Measurements from ENCODE around the gene CCDC50. TPM values are rescaled to one million over a fixed set of nuclear protein-coding genes. Genes with fewer than 3 reads are reported as not detected.

The CCDC50 gene
- total RNA-seq, 2 experiments from 2014 or later = 13.6 to 15.4 TPM

DNA sequence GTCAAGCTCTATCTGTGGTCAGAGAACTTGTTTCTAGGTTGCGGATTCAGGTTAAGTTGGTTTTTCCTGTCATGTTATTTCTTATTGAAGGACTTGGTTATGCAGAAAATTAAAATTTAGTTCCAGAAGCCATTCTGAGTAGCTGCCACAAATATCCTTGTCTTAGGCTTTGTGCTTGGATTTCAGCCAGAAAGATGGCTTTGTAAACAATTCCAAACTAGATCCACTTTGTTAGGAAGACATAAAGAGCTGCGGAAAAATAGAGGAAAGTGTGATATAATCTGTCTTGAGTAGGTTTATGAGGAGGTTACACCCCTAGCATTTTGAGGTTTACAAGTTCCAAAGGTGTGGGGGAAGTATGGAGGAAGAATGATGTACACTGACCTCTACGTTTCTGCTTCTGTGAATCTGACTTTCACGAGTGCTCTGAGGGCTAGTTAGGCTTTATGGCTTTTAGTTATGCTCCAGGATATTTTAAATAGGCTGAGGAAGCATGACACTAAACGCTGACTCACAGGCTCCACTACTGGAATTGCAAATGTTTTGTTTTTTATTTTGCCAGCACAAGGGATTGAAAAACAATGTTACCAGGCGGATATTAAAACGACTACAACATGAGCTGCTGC is 47.4 kb downstream of the CCDC50 start:
- Mint-ChIP-seq H3K4me1 (ENCODE audit: low read depth) (peaks cover 2% of the 10 kb centered on the region), H3K4me3 (no peak overlapping the region), H3K27ac (no peak overlapping the region), H3K9me3 (no peaks in the 10 kb centered on the region), H3K36me3 (no peaks in the 10 kb centered on the region), H3K27me3 (no peaks in the 10 kb centered on the region)
- POLR2A ChIA-PET = no interaction called here
- CTCF ChIA-PET = no interaction called here
- no peak for DNase-seq
- intact Hi-C loops (cut with micrococcal nuclease) = no loop called here

DNA sequence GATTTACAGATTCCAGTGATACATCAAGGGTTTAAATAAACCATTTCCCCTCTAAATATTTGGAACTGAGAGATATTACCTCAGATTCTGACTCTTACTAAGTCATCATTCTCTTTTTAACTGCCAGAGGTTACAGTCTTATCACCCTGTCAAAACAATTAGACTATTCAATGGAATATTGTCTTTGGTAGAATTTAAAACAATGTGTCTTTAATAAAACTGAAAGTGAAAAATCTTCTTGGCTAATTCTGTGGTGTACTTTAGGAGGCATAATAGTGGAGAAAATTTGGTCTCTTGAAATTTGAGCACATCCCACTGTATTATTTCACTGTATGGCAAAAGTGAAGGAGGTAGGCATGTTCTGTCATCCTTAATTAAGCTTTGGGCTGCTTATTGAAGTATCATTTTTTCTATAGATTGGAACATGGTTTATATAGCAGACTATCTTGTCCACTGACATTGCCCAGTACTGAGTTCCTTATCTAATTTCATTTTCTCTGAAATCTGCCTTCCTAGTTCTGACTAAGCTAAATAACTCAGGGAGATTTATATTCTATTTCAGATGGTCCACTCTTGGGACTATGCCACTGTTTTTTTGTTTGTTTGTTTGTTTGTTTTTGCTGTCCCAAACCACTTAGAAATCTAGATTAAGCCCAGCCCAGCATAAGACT is 49.1 kb downstream of the CCDC50 start:
- POLR2A ChIA-PET = no interaction called here
- Mint-ChIP-seq H3K27me3 (no peaks in the 10 kb centered on the region), H3K9me3 (no peaks in the 10 kb centered on the region), H3K4me1 (ENCODE audit: low read depth) (peaks cover 2% of the 10 kb centered on the region), H3K27ac (no peak overlapping the region), H3K4me3 (no peak overlapping the region), H3K36me3 (peaks cover 4% of the 10 kb centered on the region)
- CTCF ChIA-PET = interaction anchor here (0.6 kb wide), 1 partner anchor 761 kb away, joined by 3 read pairs; no protein-coding TSS in a partner anchor
- intact Hi-C loops (cut with micrococcal nuclease) = no loop called here
- no peak for DNase-seq

DNA sequence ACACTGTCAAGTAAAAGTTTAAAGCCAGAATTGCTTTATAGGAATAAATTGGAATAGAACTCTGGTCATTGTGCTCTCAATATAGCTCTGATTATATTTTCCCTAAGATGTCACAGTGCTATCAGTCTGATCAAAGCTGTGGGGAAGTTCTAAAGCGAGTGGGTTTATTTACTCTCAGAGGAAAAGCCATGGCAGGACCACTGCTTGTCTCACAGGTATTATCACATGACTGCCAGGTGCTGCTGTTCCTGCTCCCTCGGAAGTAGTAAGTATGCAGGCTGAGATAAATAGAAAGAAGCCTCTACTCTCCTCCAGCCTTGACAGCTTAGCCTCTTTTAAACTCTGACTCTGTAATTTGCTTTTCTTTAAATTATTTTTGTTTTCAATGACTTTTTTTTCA is 50.3 kb downstream of the CCDC50 start:
- ChIA-PET POLR2A (no interaction called here), CTCF (no interaction called here)
- no peaks in the 10 kb centered on the region for H3K27me3 Mint-ChIP-seq
- peaks cover 4% of the 10 kb centered on the region for H3K36me3 Mint-ChIP-seq
- no peaks in the 10 kb centered on the region for H3K9me3 Mint-ChIP-seq
- H3K4me1 Mint-ChIP-seq (ENCODE audit: low read depth) = peaks cover 2% of the 10 kb centered on the region
- no peak overlapping the region for H3K4me3 Mint-ChIP-seq
- no peak overlapping the region for H3K27ac Mint-ChIP-seq
- DNase-seq = no peak
- intact Hi-C loops (cut with micrococcal nuclease) = no loop called here

DNA sequence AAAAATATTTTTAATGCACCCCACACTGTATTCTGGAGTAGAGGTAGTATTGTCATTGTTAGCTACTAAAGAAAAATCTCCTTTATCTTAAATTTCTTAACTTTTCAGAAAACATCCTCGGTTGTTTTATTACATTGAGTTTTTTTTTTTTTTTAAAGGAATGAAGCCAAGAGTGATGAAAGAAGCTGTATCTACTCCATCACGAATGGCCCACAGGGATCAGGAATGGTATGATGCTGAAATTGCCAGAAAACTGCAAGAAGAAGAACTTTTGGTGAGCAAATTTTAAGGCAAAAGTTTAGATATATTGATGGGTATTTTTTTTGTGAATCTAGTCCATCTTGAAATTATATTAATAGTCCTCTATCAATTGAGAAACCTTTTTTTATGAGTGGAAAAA is 50.8 kb downstream of the CCDC50 start:
- Mint-ChIP-seq H3K27ac (no peak overlapping the region), H3K4me3 (no peak overlapping the region), H3K36me3 (peaks cover 4% of the 10 kb centered on the region), H3K27me3 (no peaks in the 10 kb centered on the region), H3K4me1 (ENCODE audit: low read depth) (peaks cover 2% of the 10 kb centered on the region), H3K9me3 (no peaks in the 10 kb centered on the region)
- intact Hi-C loops (cut with micrococcal nuclease) = no loop called here
- ChIA-PET POLR2A (no interaction called here), CTCF (no interaction called here)
- no peak for DNase-seq

DNA sequence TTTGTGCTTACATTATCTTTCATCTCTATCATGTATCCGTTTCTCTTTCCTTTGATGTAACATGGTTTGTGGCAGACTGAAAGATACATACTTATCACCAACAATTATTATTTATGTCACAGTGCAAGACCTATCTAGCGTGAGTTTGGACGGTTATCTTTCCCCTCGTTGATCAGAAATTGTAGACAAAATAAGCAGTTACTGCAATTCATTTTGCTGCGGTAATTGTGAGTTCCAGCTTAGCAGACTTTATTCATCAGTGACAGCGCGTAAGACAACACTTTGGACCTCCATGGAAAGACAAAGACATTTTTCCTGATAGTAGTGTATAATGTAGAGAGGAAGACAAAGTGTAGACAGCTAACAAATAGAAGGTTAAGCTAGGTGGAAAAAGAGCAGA is 52.1 kb downstream of the CCDC50 start:
- no peaks in the 10 kb centered on the region for H3K9me3 Mint-ChIP-seq
- H3K4me3 Mint-ChIP-seq = no peak overlapping the region
- intact Hi-C loops (cut with micrococcal nuclease) = no loop called here
- H3K36me3 Mint-ChIP-seq = peaks cover 4% of the 10 kb centered on the region
- H3K27ac Mint-ChIP-seq = no peak overlapping the region
- ChIA-PET POLR2A (no interaction called here), CTCF (no interaction called here)
- H3K4me1 Mint-ChIP-seq (ENCODE audit: low read depth) = peaks cover 2% of the 10 kb centered on the region
- DNase-seq = no peak
- H3K27me3 Mint-ChIP-seq = no peaks in the 10 kb centered on the region

DNA sequence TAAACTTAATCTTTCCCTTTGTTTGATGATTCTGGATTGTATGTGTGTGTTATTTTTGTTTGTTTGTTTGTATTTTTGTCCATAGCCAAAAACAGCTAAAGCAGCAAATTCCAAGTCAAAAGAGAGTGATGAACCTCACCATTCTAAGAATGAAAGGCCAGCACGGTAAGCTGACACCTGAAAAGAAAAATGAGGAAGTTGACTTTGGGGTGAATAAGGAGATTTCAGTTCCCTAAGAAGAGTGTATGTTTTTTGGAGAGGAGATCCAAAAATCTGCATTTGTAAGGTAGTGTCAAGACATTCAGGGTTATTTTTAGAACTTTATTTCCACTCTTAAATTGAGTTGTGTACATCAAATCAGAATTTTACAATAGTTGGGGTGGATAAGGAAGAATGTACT is 53.5 kb downstream of the CCDC50 start:
- Mint-ChIP-seq H3K36me3 (peaks cover 4% of the 10 kb centered on the region), H3K27ac (no peak overlapping the region), H3K4me1 (ENCODE audit: low read depth) (peaks cover 2% of the 10 kb centered on the region), H3K4me3 (no peak overlapping the region), H3K9me3 (no peaks in the 10 kb centered on the region), H3K27me3 (no peaks in the 10 kb centered on the region)
- intact Hi-C loops (cut with micrococcal nuclease) = no loop called here
- ChIA-PET POLR2A (no interaction called here), CTCF (no interaction called here)
- no peak for DNase-seq

DNA sequence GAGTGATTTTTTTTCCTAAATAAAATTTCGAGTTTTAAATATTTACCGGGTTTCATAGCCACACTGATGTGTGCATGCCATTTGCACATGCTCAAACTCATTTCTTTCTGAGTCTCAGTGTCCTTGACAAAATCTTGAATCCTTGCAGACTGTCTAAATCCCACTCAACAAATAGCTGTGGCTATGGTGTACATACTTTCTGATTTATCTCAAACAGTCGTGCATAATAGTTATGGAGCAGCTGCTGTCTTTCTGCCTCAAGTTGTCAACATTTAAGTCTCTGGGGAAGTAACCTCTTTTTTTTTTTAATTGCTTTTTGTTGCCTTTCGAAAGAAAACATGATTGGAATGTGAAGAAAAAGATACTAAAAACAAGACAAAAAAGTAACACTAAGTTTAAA is 53.9 kb downstream of the CCDC50 start:
- H3K4me1 Mint-ChIP-seq (ENCODE audit: low read depth) = peaks cover 2% of the 10 kb centered on the region
- no peaks in the 10 kb centered on the region for H3K9me3 Mint-ChIP-seq
- H3K36me3 Mint-ChIP-seq = peaks cover 4% of the 10 kb centered on the region
- ChIA-PET CTCF (no interaction called here), POLR2A (no interaction called here)
- intact Hi-C loops (cut with micrococcal nuclease) = no loop called here
- H3K27me3 Mint-ChIP-seq = no peaks in the 10 kb centered on the region
- no peak for DNase-seq
- H3K4me3 Mint-ChIP-seq = no peak overlapping the region
- H3K27ac Mint-ChIP-seq = no peak overlapping the region

DNA sequence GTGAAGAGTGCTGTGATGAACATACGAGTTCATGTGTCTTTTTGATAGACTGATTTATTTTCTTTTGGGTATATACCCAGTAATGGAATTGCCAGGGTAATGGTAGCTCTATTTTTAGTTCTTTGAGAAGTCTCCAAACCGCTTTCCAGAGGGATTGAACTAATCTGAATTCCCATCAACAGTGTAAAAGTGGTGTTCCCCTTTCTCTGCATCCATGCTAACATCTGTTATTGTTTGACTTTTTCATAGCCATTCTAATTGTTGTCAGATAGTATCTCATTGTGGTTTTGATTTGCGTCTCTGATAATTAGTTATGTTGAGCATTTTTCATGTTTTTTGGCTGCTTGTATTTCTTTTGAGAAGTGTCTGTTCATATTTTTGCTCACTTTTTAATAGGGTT is 55.9 kb downstream of the CCDC50 start:
- H3K27ac Mint-ChIP-seq = no peak overlapping the region
- DNase-seq = no peak
- H3K27me3 Mint-ChIP-seq = no peaks in the 10 kb centered on the region
- peaks cover 4% of the 10 kb centered on the region for H3K36me3 Mint-ChIP-seq
- H3K4me3 Mint-ChIP-seq = no peak overlapping the region
- intact Hi-C loops (cut with micrococcal nuclease) = no loop called here
- ChIA-PET CTCF (no interaction called here), POLR2A (no interaction called here)
- H3K9me3 Mint-ChIP-seq = no peaks in the 10 kb centered on the region
- no peaks in the 10 kb centered on the region for H3K4me1 Mint-ChIP-seq (ENCODE audit: low read depth)

DNA sequence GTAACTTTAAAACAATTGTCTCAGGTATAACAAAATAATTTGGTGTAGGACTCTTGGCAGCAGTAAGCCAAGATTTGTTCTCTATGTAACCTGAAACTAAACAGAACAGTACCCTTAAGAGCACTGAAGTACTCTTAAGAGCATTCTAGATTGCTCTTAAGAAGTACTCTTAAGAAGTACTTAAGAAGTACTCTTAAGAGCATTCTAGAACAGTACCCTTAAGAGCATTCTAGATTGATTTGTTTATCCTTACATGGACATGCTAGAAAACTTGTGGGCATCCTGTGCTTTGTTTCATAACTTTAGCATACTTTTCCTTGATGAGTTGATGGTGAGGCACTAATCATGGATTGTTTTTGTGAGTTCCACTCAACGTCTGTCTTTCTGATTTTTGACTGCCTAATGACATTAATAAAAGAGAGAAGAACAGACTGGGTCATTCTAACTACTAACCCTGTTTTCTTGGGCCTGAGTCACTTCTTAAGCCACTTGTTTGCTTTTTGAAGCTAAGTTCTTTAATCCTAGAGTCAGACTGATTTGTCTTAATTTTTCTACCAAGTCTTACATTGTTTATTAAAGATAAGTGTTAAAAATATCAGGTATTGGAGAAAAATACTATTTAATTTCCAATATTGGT is 58.4 kb downstream of the CCDC50 start:
- peaks cover 3% of the 10 kb centered on the region for H3K36me3 Mint-ChIP-seq
- POLR2A ChIA-PET = no interaction called here
- H3K27me3 Mint-ChIP-seq = no peaks in the 10 kb centered on the region
- no peak overlapping the region for H3K4me3 Mint-ChIP-seq
- no peaks in the 10 kb centered on the region for H3K9me3 Mint-ChIP-seq
- no peak for DNase-seq
- no peaks in the 10 kb centered on the region for H3K4me1 Mint-ChIP-seq (ENCODE audit: low read depth)
- CTCF ChIA-PET = interaction anchor here (1.0 kb wide), 1 partner anchor 29 kb away, joined by 4 read pairs; no protein-coding TSS in a partner anchor
- no peak overlapping the region for H3K27ac Mint-ChIP-seq
- intact Hi-C loops (cut with micrococcal nuclease) = no loop called here

DNA sequence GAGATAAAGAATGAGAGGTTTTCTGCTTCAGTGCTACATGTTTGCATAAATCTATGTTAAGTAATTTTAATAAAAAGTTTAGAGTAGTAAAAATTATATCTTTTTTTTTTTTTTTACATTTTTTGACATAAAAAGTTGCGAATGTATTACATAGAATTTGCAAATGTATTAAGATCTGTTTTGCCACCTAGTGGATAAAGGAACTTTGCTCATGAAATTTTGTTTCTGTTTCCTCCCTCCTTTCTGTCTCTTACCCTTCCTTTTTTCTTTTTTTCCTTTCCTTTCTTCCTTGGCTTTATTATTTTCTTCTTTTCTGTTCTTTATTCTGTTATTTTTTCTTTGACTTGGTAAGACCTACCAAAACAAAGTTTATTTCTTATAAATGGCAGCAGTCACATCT is 59.6 kb downstream of the CCDC50 start:
- no peak for DNase-seq
- Mint-ChIP-seq H3K27ac (no peak overlapping the region), H3K9me3 (no peaks in the 10 kb centered on the region), H3K36me3 (no peaks in the 10 kb centered on the region), H3K4me3 (no peak overlapping the region), H3K27me3 (no peaks in the 10 kb centered on the region), H3K4me1 (ENCODE audit: low read depth) (no peaks in the 10 kb centered on the region)
- CTCF ChIA-PET = no interaction called here
- POLR2A ChIA-PET = no interaction called here
- intact Hi-C loops (cut with micrococcal nuclease) = no loop called here

DNA sequence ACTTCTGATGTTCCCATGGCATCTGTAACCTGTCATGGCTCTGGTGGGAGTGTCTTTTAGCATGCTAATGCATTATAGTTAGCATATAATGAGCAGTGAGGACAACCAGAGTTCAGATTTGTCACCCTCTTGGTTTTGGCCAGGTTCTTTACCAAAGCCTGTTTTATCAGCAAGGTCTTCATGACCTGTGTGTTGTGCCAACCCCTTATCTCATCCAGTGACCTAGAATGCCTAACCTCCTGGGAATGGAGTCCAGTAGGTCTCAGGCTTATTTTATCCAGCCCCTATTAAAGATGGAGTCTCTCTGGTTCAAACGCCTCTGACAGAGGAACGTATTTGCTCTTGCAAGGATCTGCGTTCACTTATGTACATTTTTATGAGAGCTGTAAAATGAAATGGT is 61.4 kb downstream of the CCDC50 start:
- Mint-ChIP-seq H3K27ac (no peak overlapping the region), H3K4me1 (ENCODE audit: low read depth) (no peaks in the 10 kb centered on the region), H3K9me3 (no peaks in the 10 kb centered on the region), H3K36me3 (no peaks in the 10 kb centered on the region), H3K4me3 (no peak overlapping the region), H3K27me3 (no peaks in the 10 kb centered on the region)
- intact Hi-C loops (cut with micrococcal nuclease) = no loop called here
- DNase-seq = no peak
- ChIA-PET POLR2A (no interaction called here), CTCF (interaction anchor here (0.6 kb wide), 1 partner anchor 76 kb away, joined by 3 read pairs; no protein-coding TSS in a partner anchor)

DNA sequence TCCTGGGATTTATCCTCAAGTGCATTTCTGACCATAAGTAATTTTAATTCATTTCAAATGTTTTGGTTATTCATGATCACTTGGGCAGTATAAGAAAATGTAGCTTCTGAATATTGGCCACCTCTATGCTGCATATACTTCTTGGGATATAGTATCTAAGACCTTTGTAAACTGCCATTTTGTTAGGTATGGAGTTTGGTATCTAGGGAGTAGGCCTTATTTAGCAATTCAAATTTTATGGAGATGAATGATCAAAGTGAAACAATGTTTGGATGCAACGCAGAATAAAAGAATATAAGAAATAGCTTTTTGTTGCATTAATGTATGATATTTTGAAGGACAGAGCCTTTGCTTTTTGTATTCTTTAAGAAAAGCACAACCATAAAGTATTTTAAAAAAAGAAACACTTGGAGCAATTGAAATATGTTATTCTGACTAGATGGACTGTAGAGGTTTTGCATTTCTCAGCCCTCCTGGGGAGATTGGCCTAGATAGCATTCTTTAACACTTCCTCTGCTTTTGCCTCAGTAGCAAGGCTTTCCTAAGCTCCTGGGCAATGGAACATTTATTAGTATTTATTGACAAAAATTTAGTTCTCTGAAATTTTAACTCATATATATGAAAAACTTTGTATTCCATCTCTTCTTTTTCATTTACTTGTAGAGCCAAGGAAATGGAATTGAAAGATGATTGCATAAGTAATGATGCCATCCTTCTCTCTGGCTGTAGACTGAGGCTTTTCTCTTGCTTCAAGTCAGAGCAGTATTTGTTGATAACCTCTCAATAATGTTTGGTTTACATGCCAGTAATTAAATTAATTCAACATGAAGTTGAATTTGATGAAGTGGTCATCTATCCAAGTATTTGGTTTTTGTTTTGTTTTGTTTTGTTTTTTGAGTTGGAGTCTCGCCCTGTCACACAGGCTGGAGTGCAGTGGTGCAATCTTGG is 62.9 kb downstream of the CCDC50 start:
- no peaks in the 10 kb centered on the region for H3K9me3 Mint-ChIP-seq
- H3K27me3 Mint-ChIP-seq = no peaks in the 10 kb centered on the region
- intact Hi-C loops (cut with micrococcal nuclease) = no loop called here
- H3K4me1 Mint-ChIP-seq (ENCODE audit: low read depth) = no peaks in the 10 kb centered on the region
- DNase-seq = no peak
- no peak overlapping the region for H3K27ac Mint-ChIP-seq
- no peaks in the 10 kb centered on the region for H3K36me3 Mint-ChIP-seq
- CTCF ChIA-PET = no interaction called here
- POLR2A ChIA-PET = no interaction called here
- H3K4me3 Mint-ChIP-seq = no peak overlapping the region

Data from activated CD4-positive, alpha-beta memory T cell treated with anti-CD3 and anti-CD28 coated beads for 36 hours (primary cell).